ENCODE data around the gene RINL.

RINL gene

GRCh38 chr19:38848299-38849146, 29.6 kb downstream of the RINL start:
- DNase-seq, result no peak

GRCh38 chr19:38846097-38846496, 32.0 kb downstream of the RINL start:
- DNase-seq, result no peak

DNA sequence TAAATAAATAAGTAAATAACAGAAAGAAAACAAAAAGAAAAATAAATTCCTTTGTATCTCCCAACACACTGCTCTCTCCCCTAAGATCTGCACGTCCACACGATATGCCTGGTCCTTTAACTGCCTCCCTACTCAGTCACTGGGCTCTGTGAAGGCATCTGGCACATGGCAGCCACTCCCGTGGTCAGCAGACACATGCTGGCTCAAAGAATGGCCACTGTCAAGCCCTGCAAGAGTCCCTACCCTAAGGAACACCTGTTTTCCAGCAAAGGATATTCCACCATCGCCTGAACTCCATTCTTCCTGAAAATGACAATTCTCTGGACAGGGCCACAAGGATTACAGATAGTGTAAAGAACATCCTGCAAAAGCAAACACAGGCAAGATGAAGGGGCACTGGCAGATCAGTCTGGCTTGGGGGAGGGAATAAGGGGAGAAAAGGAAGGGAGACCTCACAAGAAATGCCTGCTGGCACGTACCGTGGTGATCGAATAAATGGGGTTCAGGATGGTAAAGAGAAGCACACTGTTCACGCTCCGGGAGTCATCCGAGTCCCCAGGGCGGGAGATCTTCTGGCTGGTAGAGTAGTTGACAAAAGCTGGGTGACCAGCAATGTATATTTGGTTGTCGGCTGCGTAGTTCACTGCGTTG, 32.6 kb downstream of the RINL start:
- no peak for DNase-seq

GRCh38 chr19:38844093-38844686, 33.9 kb downstream of the RINL start:
- DNase-seq, result no peak

DNA sequence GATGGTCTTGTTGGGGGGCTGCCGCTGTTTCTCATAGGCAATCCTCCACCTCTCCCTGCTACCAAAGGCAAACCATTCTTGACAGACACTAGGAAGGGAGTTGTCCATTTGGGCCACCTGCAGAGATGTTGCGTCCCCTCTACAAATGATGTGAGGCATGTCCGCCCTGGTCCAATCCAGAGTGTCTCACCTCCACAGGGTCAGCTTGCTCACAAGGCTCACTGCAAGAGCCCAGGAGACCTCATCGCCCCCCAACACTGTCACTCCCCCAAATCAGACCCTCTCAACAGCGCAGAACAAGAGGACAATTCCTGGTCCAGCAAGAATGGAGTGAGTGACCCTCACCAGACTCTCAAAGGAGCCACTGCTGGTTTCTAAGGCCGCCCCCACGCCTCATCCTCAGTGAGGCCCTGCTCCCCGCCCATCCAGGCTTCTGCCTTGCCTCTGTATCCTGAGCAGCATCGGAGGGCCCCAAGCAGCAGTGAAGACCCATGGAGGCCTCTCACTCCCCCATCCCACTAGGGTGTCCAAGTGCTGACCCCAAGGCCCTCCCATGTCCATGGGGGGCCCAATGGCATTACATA, 34.8 kb downstream of the RINL start:
- DNase-seq, result no peak

DNA sequence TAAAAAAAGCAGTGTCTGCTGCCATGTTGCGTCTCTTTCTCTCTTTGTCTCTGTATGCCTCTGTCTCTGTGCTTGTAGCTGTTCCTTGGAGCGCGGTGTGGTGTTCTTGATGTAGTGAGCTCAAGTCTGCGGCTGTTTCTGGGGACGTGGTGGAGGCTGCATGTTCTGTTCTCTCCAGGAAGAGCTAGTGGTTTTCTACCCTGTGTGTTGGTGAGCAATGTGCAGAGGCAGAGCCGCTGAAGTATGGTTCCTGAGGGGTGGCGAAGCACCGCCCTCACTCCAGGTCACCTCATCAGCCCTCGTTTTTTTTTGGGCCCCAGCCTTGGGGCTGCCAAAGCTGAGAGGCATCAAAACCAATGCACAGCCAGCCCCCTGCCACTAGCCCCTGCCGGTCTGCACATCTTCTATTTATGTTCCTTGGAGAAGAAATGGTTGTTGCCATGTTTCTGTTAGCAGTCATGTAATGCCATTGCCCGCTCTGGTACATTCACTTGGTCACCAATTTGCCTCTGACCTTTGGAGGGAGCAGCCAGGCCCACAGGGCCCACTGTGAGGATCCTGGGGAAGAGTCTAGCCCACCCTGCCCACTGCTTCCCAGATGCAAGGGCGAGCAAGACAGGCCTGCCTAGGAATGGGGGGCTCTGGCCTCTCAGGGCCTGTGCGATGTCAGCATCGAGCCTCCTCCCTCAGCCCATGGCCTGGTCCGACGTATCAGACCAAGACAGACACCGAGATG, 35.5 kb downstream of the RINL start:
- peak; percentile 65 for DNase-seq

DNA sequence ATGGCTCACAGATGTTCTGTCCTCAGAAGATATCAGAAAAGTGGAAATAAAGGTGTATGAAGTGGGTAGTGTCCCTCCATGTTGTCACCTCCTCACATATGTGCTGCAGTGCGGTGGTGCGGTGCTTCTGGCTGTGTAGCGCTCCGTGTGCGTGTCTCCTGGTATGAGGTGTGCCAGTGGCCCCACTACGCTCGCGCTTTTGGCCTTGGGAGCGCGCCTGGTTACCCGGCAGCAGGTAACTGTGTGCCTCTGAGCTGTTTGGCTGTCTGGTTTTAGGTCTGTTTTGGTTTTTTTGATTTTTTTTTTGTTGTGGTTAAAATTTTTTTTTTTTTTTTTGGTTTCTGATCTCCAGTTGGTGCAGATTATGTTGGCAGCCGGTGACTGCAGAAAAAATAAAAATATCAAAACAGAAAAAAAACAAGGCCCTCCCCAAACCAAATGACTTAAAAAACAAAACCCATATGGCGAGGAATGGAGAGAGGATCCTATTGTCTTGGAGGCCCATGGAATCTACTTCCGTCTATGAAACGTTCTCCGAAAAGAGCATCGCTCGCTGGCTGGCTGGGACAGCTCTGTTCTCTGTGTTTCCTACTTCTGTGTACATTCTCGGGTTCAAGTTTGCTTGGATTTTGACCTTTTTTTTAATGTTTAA, 36.2 kb downstream of the RINL start:
- peak; percentile 69 for DNase-seq

GRCh38 chr19:38841180-38841766, 36.8 kb downstream of the RINL start:
- no peak for DNase-seq

GRCh38 chr19:38840583-38840968, 37.5 kb downstream of the RINL start:
- DNase-seq, result no peak

DNA sequence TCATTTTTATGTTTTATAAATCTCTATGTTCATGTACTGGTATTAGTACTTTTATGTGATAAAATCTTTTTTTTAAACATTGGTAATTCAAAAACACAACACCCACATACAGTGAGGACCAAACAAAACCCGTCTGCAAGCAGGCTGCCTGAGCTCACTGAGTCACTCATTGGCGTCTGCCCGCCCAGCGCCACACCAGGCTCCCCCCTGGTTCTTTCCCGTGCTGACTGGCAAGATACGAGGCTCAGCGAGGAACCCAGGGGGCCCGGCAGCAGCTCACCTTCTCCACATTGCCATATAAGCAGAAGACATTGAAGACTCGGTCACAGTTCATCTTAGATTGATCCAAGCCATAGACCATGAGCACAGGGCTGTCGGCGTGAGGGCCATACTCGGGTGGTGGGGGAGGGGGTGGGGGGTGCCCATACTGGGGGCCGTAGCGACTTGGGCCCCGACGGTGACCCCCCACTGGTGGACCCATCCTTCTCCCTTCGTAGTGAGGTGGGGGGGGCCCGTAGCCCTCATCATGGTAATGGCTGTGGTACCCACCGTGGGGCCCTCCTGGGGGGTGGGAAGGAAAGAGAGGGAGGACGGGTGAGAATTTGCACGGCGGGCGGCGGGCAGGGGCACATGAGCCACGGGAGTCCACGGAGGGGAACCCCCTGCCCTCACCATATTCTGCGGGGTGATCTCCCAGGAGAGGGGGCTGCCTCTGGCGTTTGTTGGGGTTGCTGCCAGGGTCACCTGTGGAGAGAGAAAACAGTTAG, 38.1 kb downstream of the RINL start:
- no peak for DNase-seq

GRCh38 chr19:38838986-38839761, 38.9 kb downstream of the RINL start:
- DNase-seq, result no peak

- DNase-seq, result no peak
Observed at GRCh38 chr19:38838208-38838985, 39.7 kb downstream of the RINL start.

DNA sequence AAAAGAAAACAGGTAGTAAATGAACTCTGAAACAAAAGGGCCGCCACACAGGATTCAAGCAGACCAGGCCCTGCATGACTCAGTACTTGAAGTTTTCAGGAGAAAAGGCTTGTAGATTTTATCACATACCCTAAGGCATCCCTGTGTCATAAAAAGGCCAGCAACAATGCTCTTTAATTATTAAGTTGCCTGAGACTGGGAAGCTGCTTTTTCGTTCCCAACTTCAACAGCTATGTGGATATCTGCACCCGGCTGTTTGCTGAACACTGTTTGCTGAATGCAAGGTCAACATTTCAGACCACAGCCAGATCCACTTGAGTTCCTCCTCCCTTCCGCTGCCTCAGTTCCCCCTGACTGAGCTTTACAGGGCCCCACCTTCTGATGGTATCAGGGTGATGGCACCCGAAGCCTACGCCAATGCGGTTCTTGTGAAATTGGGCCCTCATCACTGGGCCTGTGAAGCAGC, 40.4 kb downstream of the RINL start:
- no peak for DNase-seq

- no peak for DNase-seq
Observed at GRCh38 chr19:38836983-38837626, 41.0 kb downstream of the RINL start.

- no peak for DNase-seq
Observed at GRCh38 chr19:38836159-38836982, 41.7 kb downstream of the RINL start.

- no peak for DNase-seq
Observed at GRCh38 chr19:38834590-38834989, 43.5 kb downstream of the RINL start.

DNA sequence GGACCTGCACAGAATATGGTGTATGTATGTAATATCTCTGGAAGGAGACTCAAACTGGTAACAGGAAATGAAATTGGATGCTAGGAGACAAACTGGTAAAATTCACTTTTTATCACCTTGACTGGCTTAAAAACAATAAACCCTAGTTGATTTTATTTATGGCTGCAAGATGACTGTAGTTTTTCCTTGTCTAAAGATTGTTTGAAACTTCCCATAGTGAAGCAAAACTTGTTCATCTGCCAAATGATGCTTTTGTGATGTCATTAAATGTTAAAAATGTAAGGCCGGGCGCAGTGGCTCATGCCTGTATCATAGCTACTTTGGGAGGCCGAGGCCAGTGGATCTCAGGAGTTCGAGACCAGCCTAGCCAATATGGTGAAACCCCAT, 44.0 kb downstream of the RINL start:
- DNase-seq, result no peak

- DNase-seq, result no peak
Observed at GRCh38 chr19:38833092-38833425, 45.0 kb downstream of the RINL start.

Data from activated T-cell treated with anti-CD3 and anti-CD28 coated beads, Interleukin-2, amount 50 U/mL, for 1 hour (primary cell).